SKM-1 (cell line): ENCODE results near the gene BET1.
"Not testable (repeated sequence)": the region's sequence is repeated elsewhere in the genome, so short reads cannot be mapped to it uniquely, and the experiment has no call there.

Experiments
- DNase-seq: peaks from one replicate; lab custom pipeline; 2025; ENCODE audit not compliant: unreplicated experiment; lab: John Stamatoyannopoulos, UW

The BET1 gene

DNA sequence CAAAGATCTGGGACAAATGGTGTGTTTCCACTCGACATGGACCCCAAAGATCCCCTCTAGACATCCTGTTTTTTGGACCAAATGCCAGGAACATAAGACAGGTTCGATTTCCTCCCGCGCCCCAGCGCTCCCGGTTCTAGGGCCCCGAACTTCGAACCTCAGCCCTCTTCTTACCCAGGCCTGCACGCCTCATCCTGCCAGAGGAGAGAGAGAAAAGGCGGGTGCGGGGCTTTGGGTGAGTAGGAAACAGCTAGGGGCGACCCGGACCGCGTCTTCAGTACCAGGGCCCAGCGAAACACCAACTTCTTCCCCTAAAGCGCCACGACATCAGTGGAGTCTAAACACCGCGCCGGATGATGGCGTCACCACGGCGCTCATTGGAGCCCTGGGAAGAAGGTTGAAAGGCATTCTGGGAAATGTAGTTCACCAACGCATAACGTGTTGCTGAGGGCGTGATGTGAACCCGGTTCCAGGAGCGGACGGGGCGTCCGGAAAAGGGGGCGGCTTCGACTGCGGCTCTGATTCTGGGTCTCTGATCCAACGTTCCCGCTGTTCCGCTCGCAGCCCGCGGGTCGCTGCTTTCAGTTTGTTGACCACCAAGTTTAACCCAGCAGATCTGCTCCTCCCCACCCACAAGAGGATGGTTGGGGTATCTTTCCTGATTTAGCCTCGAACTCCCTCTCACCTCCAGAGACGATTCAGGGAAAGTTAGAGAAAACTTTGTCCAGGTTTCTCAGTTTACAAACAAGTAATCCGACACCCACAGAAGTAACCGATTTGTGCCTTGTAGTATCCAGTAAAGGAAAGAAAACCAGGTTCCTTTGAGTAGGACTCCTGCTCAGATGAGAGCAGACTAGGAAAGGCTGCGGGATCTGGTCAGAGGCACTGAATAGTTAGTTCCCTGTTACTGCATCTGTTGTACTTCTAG lies at the start of gene BET1:
BET1 (minus strand) TSS at position 332 of the 928 bp plus-strand sequence; CDS start at position 193, 139 bp downstream.
- peak; percentile 76 for DNase-seq

- DNase-seq = no peak
Observed at GRCh38 chr7:94053532-94053931, 49.4 kb upstream of the BET1 start.

- no peak for DNase-seq
Observed at GRCh38 chr7:94052398-94053180, 48.4 kb upstream of the BET1 start.

DNA sequence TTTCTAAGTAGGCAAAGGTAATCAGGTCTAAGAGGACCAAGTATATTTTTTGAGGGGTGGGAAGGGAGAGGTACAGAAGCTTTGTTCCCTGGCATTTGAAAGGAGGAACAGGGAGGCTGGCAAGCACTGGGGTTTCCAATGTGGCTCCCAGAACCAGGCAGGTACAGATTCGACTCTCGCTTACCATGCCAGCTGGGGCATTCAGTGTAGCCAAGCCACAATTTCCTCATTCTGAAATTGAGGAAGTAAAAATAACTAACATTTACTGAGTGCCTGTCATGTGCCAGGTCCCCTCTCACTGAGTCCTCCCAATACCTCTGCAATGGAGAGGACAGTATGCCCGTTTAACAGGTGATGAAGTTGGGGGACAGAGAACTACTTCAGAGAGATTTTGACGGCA lies 45.9 kb upstream of the BET1 start:
- peak; percentile 77 for DNase-seq

DNA sequence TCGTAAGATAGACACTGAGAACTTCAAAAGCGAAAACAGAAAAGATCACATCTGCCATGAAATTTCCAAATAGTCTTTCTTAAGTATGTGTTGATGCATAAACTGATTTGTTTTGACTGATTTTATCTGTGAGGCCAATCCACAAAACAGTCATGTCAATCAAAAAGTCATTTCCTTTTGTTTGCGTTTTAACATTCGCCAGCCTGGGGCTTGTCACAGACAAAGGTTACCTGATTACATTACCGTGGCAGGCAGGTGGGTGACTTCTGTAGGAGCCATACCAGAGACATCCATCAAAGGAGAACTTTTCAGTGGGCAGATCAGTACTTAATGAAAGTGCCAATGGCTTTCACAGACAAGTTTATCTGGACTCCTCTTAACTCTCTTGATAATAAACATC lies 45.5 kb upstream of the BET1 start:
- no peak for DNase-seq

DNA sequence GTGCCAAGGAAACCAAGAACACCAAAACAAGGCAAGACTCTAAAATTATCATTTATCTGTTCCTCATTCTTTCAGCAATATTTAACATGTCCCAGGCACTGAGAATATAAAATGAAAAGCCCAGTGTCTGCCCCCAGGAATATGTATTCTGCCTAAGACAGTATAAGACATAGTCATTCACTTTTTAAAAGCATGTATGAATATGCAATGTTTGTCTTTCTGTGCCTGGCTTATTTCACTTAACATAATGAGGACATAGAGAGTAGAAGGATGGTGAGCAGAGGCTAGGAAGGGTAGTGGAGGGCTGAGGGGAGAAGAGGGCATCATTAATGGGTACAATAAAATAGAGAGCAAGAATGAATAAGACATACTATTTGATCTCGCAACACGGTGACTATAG lies 44.6 kb upstream of the BET1 start:
- no peak for DNase-seq

DNA sequence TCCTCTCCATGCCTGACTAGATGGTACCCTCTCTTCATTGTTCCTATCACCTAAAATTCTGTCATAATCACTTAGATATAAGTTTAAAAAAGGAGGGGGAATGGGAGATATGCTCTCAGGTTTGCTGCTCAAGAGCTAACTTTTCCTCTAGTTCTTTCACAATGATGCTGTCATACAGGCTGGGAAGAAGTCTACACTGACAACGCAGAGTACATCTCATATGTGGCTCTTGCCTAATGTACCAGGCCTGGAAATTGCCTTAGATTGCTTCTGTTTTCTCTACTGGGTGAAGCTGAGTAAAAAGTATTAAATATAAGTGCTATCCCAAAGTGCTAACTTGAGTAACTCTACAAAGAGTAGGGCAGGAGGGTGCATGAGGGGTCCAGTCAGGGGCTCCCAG lies 43.8 kb upstream of the BET1 start:
- DNase-seq = peak; percentile 30

DNA sequence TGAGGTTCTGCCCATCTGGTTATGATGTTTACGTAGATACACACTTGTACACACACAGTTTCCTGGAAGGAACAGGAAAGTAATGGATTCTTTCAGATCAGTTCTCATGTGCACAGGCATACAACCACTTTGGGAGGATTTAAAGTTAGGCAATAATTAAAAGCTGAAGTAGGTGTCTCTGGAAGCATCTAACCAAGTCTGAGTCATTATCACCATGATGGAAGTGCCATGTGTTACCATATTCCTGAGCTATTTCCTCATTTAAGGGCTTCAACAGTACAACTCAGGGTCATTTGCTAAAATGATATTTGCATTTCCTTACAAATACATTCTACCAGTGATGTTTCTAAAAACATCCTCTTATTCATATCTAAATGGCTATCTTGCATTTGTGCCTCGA lies 41.4 kb upstream of the BET1 start:
- DNase-seq = no peak

DNA sequence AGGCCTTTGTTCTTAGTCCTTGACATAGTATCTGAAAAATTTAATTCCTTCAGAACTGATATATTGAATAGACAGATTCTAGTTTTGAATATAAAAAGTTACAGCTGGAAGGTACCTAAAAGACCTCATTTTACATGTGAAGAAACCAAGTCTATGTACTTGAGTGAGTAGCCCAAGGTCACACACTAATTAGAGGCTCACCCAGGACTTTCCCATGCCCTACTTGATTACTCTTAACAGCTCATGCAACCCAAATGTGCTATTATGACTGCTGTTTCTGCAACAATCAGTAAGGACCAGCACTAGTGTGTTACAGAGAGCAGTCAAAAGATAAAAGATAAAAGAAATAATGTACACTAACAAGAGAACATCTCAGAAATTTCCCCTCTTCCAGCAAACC lies 40.7 kb upstream of the BET1 start:
- DNase-seq = no peak

DNA sequence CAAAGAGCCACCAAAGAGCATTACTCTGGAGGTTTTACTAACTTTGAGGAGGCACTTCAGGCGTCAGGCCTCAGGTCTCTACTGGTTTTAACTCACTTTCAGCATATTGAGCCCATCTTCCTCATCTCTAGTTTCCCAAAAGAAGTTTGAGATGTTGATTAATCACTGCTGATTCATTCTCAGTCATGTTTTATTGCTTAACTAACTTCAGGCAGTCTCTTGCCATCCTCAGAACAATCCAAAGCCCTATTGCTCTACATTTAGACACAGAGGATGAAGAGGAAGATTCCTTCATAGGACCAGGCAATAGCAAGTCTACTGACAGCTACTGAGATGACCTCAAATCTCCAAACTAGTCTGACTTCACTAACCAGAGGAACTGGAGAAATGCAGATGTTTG lies 39.1 kb upstream of the BET1 start:
- no peak for DNase-seq

GRCh38 chr7:94042381-94042780 lies 38.2 kb upstream of the BET1 start:
- no peak for DNase-seq

DNA sequence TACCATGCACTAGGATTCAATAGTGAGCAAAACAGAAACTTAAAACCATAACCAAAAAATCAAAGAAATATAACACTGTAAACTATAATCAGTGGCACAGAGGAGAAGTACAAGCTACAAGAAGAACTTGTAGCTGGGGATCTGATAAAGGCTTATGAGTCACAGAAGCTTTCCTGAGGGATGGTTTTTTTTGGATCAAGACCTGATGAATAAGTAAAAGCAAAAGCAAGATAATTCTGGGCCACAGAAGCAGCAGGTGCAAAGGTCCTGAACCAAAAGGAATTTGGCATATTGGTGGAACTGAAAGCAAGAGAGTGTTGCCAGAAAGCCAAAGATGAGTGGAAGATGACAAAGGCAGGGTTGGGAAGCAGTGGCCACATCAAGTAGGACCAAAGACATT lies 37.4 kb upstream of the BET1 start:
- DNase-seq = no peak

DNA sequence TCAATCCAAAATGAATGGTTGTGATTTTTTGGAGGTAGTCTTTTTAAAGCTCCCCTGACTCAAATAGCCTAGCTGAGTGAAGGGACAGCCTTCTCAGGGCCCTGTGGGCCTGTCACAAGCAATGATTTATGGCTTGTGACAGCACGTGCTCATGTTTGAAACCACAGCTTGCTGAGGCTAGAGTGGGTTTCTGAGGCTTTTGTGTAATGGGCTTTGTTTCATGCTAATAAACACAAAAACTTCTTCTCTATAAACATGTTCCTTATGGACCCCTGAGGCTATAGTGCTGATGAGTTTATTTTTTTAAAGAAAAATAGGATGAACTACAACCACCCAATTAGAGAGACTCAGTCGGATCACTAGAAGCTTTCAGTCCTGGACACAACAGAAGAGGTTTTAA lies 36.1 kb upstream of the BET1 start:
- DNase-seq = no peak

DNA sequence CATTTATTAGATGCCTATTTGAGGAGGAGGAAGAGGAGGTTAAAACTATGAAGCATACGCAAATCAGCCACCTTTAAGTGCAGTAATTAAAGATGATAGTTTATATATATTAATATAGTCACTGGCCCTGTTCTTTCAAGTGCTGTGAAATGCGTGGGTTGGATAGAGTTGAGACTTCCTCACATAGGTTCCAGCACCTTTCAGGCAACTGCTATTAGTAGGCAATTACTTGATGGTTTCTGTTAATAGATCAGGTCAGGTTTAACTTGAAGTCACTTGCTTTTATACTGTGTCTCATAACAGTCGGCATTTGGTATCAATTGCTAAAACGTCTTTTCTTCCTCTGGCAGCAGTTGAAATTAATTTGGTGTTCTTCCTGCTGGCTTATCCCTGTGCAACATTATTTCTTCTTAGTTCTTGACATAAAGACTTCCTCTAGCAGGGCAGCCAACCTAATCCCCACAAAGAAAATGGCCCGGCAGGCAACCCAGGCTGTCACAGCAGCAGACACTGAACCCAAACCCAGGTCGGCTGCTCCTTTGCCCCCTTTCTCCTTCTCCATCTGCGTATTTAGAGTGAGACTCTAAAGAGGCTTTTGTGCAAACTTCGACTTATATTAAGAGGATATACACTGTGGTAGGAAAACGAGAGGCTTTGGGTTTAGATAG lies 35.3 kb upstream of the BET1 start:
- no peak for DNase-seq

- no peak for DNase-seq
Observed at GRCh38 chr7:94031865-94032264, 27.7 kb upstream of the BET1 start.

- no peak for DNase-seq
Observed at GRCh38 chr7:94030634-94031033, 26.5 kb upstream of the BET1 start.

- no peak for DNase-seq
Observed at GRCh38 chr7:94029976-94030375, 25.8 kb upstream of the BET1 start.

DNA sequence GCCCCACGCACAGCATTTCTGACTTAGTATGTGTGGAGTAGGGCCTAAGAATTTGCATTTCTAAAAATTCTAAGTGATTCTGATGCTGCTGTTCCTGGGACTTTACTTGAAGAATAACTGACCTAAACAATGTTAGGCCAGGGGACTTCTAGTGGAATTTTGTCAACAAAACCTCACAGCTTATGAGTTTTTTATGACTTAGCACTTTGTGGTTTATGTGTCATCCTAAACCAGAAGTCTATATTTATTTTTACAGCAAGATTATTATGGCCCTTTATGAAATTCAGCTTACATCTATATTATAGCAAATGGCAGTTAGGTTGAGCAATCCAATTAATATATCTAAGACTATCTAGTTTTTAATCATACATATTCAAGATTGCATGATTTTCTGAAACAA lies 24.6 kb upstream of the BET1 start:
- DNase-seq = no peak

DNA sequence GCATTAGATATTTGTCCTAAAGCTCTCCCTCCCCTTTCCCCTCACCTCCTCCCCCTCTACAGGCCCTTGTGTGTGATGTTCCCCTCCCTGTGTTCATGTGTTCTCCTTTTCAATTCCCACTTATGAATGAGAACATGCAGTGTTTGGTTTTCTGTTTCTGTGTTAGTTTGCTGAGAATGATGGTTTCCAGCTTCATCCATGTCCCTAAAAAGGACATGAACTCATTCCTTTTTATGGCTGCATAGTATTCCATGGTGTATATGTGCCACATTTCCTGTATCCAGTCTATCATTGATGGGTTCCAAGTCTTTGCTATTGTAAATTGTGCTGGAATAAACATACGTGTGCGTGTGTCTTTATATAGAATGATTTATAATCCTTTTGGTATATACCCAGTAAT lies 22.5 kb upstream of the BET1 start:
- not testable (repeated sequence) for DNase-seq

DNA sequence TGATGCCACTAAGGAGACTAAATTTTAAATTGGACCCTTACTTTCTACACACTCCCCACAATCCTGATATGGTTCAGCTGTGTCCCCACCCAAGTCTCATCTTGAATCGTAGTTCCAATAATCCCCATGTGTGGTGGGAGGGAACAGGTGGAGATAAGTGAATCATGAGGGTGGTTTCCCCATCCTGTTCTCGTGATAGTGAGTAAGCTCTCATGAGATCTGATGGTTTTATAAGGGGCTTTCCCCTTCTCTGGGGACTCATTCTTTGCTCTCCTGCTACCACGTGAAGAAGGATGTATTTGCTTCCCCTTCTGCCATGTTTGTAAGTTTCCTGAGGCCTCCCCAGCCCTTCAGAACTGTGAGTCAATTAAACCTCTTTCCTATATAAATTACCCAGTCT lies 18.4 kb upstream of the BET1 start:
- DNase-seq = no peak

GRCh38 chr7:94016786-94017185 lies 12.6 kb upstream of the BET1 start:
- DNase-seq = no peak

DNA sequence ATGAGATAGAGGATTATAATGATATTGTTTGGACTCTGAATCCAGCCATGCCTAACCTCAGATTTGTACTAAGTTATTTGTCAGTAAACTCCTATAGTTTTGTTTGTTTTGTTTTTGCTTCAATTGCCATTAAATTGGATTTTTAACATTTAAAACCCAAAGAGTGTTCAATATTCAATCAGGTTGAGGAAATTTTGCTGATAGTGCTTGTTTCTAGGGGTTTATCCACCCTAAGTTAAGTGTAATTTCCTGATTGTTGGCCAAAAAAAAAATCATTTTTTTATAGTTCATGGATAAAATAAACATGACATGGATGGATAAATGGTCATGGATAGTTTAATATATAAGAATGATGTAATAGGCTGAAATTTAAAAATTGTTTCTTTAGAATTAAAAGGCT lies 11.4 kb upstream of the BET1 start:
- DNase-seq = no peak
